Osteoblast (primary cell): ENCODE results near the gene CABLES1. TPM values are rescaled to one million over a fixed set of nuclear protein-coding genes. Genes with fewer than 3 reads are reported as not detected.
A peak's percentile ranks its signal among the peaks of the same experiment; 100 is the strongest.

Source experiments
- DNase-seq: peaks from one replicate; pipeline ENCODE4 v3.0.0; 2011; ENCODE audit warnings: low spot score, mixed read lengths; ENCODE audit not compliant: insufficient read length; ENCODE audit errors: missing footprints
- H2AFZ ChIP-seq: 2 replicates; pipeline ENCODE4 v1.6.0; 2011; ENCODE audit warnings: mild to moderate bottlenecking, low read length
- H3K27ac ChIP-seq: 2 replicates; pipeline ENCODE4 v1.5.1; 2011; ENCODE audit warnings: mild to moderate bottlenecking, low read depth, low read length, moderate library complexity
- H3K27me3 ChIP-seq: 2 replicates; pipeline ENCODE4 v1.6.0; 2012; ENCODE audit warnings: mild to moderate bottlenecking, control low read depth, inconsistent platforms, low read length, moderate library complexity; ENCODE audit not compliant: insufficient read depth
- H3K36me3 ChIP-seq: 2 replicates; pipeline ENCODE4 v1.5.1; 2011; ENCODE audit warnings: mild to moderate bottlenecking, low read length, control low read depth, moderate library complexity; ENCODE audit not compliant: insufficient read depth
- H3K4me1 ChIP-seq: 2 replicates; pipeline ENCODE4 v1.5.1; 2011; ENCODE audit warnings: mild to moderate bottlenecking, low read length, control low read depth, moderate library complexity; ENCODE audit not compliant: insufficient read depth
- H3K4me2 ChIP-seq: 2 replicates; pipeline ENCODE4 v1.6.0; 2011; ENCODE audit warnings: mild to moderate bottlenecking, low read length; ENCODE audit not compliant: insufficient read depth
- H3K4me3 ChIP-seq: fragments of 200-600 bp; sonication (generic); 3 replicates; pipeline ENCODE4 v1.5.1; 2012; ENCODE audit warnings: mild to moderate bottlenecking, low read length, inconsistent platforms; ENCODE audit not compliant: insufficient read depth
- H3K79me2 ChIP-seq: 2 replicates; pipeline ENCODE4 v1.6.0; 2012; ENCODE audit warnings: mild to moderate bottlenecking, low read length, control low read depth, inconsistent platforms; ENCODE audit not compliant: insufficient read depth
- H3K9me3 ChIP-seq: 2 replicates; pipeline ENCODE4 v1.5.1; 2011; ENCODE audit warnings: low read depth, low read length, control low read depth
- H4K20me1 ChIP-seq: 2 replicates; pipeline ENCODE4 v1.6.0; 2012; ENCODE audit warnings: mild to moderate bottlenecking, low read length, control low read depth; ENCODE audit not compliant: insufficient read depth
- CTCF ChIP-seq: IDR thresholded peaks from 2 replicates; pipeline ENCODE4 v1.5.1; 2011; ENCODE audit warnings: mild to moderate bottlenecking, low read depth, low read length, moderate library complexity; ENCODE audit errors: extremely low read depth
- total RNA-seq: library from RNA; depleted of rRNA; stranded (reverse); fragments of >200 nt; gene quantifications from 2 replicates; pipeline ENCODE4 v1.2.3, GENCODE V29; 2012

Gene CABLES1
- total RNA-seq, 1 donor, result 13.0 TPM

GRCh38 chr18:23235336-23235735, 100.1 kb downstream of the CABLES1 start:
- Histone ChIP-seq H3K79me2 (no peaks in the 10 kb centered on the region), H3K27me3 (no peaks in the 10 kb centered on the region), H3K4me2 (no peak overlapping the region), H3K27ac (no peak overlapping the region), H3K4me3 (no peak overlapping the region), H2AFZ (no peak overlapping the region), H3K4me1 (peaks cover 41% of the 10 kb centered on the region), H3K36me3 (peaks cover 10% of the 10 kb centered on the region), H3K9me3 (no peaks in the 10 kb centered on the region), H4K20me1 (no peaks in the 10 kb centered on the region)
- TF ChIP-seq CTCF, result no peak
- no peak for DNase-seq

DNA sequence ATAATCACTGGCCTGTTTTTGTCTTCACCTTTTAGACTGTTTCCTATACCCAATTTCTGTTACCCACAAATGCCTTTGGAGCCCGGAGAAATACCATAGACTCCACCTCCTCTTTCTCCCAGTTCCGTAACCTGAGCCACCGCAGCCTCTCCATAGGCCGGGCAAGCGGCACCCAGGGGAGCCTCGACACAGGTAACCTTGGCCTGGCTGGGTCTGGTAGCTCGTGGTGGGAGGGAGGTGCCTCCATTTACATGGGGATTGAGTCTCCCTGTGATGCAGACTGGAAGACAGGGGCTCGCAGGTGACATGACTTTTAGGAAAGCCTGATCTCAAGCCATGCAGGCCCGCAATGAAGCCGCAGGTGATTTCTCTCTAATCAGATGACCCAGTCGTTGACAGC, 100.6 kb downstream of the CABLES1 start:
- Histone ChIP-seq H3K27me3 (no peaks in the 10 kb centered on the region), H2AFZ (no peak overlapping the region), H3K36me3 (peaks cover 10% of the 10 kb centered on the region), H3K9me3 (no peaks in the 10 kb centered on the region), H3K4me2 (no peak overlapping the region), H4K20me1 (no peaks in the 10 kb centered on the region), H3K4me1 (peaks cover 35% of the 10 kb centered on the region), H3K27ac (no peak overlapping the region), H3K4me3 (no peak overlapping the region), H3K79me2 (no peaks in the 10 kb centered on the region)
- DNase-seq, result no peak
- TF ChIP-seq CTCF, result no peak

DNA sequence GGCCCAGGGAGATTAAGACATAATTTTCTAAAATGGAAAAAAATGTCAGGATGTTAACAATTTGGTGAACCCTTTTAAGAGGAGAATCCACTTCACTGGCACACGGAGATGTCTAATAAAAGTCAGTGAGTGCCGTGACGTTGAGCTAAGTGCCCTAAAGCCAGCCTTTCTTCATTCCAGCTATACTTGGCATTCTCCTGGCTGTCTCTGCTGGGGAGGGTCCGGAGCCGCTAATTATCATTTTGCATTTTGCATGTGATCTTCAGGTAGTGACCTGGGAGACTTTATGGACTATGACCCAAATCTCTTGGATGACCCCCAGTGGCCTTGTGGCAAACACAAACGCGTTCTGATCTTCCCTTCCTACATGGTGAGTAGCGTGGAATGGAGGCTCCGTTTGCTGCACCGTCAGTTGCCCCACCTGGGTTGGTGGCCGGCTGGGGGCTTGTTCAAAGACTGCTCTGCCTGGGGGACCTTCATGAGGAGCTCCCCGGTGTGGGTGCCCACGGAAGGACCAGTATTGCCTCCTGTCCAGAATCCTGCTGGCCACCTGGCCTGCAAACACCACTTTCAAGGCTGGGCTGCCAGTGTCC, 101.7 kb downstream of the CABLES1 start:
- H2AFZ ChIP-seq, result no peak overlapping the region
- H3K27ac ChIP-seq, result peak overlapping the region; percentile 87

More for the DNA sequence above, 101.7 kb downstream of the CABLES1 start:
- Histone ChIP-seq H3K4me3 (peak overlapping the region; percentile 58), H4K20me1 (no peaks in the 10 kb centered on the region), H3K27me3 (no peaks in the 10 kb centered on the region), H3K36me3 (peaks cover 10% of the 10 kb centered on the region), H3K4me2 (peak overlapping the region; percentile 62), H3K79me2 (no peaks in the 10 kb centered on the region), H3K4me1 (peaks cover 25% of the 10 kb centered on the region), H3K9me3 (no peaks in the 10 kb centered on the region)
- DNase-seq, result no peak
- no peak for TF ChIP-seq CTCF
